Suprapubic skin (tissue), 4 donors: ENCODE results near the gene CCDC69.

Experiments
- EP300 ChIP-seq: sonication (generic); formaldehyde crosslinking; IDR thresholded peaks from one replicate; pipeline ENCODE4 v1.6.1; 2017; ENCODE audit warnings: antibody characterized with exemption
- POLR2A ChIP-seq, 2 donors: fragments of 450-650 bp; IDR thresholded peaks; one replicate each; pipeline ENCODE4 v1.6.1; 2017; ENCODE audit warnings: antibody characterized with exemption in 2 of 2, mild to moderate bottlenecking in 2 of 2, moderate library complexity in 2 of 2
- POLR2AphosphoS5 ChIP-seq, 3 donors: sonication (generic); formaldehyde crosslinking; IDR thresholded peaks; one replicate each; pipeline ENCODE4 v1.6.1; 2017; ENCODE audit warnings: antibody characterized with exemption in 3 of 3
- TF ChIP-seq, protein P1 (sequence below), 2 donors: fragments of 200-600 bp in 1 of 2; fragments of 450-650 bp in 1 of 2; sonication (generic) in 1 of 2; IDR thresholded peaks; one replicate each; pipeline ENCODE4 v1.5.1; 2016 to 2019; ENCODE audit warnings: antibody characterized with exemption in 2 of 2, mild to moderate bottlenecking in 1 of 2, moderate library complexity in 1 of 2

DNA sequence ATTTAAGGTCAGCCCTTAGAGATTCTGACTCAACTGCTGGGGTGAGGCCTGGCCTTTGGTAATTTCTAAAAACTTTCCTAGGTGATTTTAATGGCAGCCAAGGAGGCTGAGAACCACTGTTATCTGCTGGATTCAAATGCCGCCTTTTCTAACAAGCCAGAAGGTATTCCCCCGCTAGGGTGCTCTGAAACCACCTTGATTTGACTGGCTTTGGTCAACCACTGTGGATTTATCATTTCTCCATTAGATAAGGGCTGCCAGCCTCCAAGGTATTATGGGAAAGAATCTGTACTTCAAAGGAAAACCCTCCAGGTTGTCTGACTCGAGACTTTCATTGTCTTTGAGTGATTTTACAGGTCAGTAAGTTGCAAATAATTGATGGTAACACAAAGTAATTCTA is 70.6 kb downstream of the CCDC69 start:
- TF ChIP-seq POLR2A (IDR thresholded peaks at IDR 0.05) (no peak), EP300 (no peak), POLR2AphosphoS5 (IDR thresholded peaks at IDR 0.05) (no peak)
- TF ChIP-seq, protein P1, sequence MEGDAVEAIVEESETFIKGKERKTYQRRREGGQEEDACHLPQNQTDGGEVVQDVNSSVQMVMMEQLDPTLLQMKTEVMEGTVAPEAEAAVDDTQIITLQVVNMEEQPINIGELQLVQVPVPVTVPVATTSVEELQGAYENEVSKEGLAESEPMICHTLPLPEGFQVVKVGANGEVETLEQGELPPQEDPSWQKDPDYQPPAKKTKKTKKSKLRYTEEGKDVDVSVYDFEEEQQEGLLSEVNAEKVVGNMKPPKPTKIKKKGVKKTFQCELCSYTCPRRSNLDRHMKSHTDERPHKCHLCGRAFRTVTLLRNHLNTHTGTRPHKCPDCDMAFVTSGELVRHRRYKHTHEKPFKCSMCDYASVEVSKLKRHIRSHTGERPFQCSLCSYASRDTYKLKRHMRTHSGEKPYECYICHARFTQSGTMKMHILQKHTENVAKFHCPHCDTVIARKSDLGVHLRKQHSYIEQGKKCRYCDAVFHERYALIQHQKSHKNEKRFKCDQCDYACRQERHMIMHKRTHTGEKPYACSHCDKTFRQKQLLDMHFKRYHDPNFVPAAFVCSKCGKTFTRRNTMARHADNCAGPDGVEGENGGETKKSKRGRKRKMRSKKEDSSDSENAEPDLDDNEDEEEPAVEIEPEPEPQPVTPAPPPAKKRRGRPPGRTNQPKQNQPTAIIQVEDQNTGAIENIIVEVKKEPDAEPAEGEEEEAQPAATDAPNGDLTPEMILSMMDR (IDR thresholded peaks at IDR 0.05): no peak
